GM19328 (cell line): ENCODE data around the gene RRBP1.

Experiments
- ATAC-seq: cut with Tn5 transposase; IDR thresholded peaks from one replicate; pipeline ENCODE4 v1.9.1; 2021; ENCODE audit warnings: mild to moderate bottlenecking, moderate library complexity; ENCODE audit not compliant: unreplicated experiment

RRBP1 gene

DNA sequence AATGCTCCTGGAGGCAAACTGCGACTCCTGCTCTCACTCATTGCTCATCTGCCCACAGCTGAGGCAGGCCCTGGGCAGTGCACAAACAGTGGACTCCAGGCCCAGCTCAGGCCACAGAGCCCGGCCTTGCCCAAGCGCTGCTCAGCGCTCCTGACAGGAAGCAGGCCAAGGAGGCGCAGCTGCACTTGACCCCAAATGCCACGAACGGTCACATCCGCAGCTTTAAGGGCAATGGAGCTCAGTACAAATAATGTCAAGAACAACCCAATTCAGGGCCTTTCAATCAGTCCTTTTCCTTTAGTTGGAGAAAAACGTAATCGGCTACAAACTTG, 33.8 kb downstream of the RRBP1 start:
- no peak for ATAC-seq

DNA sequence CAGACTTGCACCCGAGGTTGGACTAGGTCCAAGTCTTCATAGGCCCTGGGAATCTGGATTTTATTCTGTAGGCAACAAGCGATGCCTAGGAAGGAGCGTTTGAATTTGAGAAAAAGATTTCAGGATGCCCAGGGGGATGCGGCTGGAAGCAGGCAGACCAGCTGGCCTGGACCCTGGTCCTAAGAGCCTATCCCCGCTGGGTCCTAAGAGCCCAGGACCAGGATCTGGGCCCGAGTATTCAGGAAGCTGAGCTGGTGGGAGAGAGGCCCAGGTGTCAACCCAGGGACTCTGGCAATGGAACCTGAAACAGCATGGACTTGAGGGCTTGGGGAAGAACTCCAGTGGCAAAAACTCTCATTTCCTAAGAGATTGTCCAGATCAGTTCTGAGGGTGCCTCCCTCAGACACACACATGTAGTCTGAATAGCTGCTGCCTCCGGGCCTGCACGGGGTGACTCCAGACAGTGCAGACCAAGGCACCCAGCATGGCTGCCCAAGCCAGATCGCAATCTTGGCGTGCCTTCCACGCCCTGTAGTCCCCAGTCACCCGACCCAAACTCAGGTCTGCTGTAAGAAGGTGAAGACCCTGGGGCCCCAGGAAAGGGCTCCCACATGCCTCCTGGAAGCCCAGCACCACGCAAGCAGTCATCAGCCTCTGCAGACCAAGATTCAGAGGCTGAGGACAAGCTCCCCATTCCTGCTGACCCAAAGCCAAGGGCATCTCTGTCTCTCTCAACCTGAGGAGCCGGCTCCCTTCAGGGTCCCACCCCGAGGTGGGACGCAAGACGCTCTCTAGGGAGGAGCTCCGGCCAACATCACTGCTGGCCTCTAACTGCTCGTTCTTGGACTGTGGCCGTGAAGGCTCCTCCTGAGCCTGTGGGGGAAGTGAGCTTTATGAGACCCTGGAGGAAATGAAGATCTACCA, 34.4 kb downstream of the RRBP1 start:
- no peak for ATAC-seq

- ATAC-seq = no peak
Measured at GRCh38 chr20:17646961-17647301, 35.1 kb downstream of the RRBP1 start.

- ATAC-seq = no peak
Measured at GRCh38 chr20:17646209-17646960, 35.7 kb downstream of the RRBP1 start.

DNA sequence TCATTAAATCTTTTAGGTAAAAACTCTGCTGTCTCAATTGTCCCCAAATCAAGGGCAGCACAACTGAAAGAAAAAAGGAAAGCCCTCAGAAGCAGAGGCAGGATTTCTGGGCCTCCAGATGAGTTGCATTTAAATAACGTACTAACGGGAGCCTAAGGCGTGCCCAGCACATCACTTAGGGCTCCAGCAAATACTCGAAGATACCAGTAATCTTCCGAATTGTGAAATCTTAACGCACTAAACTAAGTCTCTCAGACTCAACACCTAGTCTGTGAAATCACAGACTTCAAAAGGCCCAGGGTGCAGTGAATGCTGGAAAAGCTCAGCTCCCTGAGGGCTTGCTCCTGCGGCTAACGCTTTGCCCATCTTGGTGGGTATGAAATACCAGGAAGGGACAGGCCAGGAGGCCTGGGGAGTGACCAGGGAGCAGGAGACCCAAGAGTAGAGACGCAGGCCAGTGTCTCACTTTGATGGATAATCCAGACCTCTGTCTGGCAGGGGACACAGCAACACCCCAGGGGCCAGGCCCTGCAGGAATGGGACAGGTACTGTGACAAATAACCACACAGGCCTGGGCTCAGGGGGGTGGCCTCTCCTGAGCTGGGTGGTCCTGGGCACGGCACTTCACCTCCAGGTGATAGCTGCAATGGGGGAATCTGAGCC, 36.4 kb downstream of the RRBP1 start:
- ATAC-seq = no peak

DNA sequence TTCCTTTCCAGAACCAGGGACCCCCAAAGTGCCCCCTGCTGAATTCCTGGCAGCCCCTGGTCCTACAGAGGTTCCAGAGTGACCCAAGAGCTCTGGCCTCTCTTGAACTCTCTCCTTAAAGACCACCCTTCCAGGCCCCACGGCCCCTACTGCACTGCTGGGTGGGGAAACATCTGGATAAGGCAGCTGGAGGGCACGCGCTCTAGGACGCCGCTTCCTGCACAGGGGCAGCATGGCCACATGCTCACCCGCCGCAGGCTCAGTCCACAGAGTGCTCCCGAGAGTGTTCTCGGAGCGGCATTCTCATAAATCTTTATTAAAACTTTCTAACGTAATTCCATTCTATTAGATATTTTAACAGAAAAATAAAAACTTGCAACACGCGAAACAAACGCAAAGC, 37.0 kb downstream of the RRBP1 start:
- no peak for ATAC-seq

- no peak for ATAC-seq
Measured at GRCh38 chr20:17644451-17644850, 37.6 kb downstream of the RRBP1 start.

GRCh38 chr20:17643531-17644188, 38.4 kb downstream of the RRBP1 start:
- ATAC-seq = no peak

DNA sequence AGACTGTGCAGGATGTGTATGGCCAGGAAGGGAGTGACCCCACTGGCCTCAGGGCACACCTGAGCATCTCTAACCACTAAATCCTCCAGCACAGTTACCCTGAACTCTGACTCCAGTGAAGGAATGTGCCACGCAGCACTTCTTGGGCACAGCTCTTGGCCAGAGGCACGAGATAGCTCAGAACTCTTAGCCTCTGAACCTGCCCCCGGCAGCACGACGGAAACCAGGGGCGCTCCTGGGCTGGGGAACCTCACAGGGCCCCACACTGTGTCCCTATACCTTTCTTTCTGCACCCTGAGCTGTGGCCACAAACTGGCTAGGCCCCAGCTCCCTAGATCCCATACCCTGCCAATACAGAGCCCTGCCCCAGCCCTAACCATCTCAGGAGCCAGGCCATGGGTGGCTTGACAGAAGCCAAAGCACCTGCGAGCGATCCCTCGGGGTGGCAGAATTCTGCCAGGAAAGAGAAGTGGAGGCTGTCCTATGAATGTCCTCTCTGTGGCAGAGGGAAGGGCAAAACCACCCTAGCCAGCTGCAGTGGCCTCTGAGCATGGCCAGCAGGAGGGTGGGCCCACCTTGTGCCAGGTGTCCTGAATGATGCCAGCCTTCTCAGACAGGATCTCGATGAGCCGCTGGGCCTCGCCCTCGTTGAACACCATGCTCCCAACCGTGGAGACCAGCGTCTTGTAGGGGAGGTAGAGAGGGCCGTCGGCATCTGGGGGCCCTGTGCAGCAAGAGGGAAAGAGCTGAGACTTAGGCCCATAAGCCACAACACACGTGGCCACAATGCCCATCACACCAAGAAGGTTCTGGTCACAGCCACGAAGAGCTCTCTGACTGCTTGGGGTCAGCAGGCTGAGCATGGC, 39.4 kb downstream of the RRBP1 start:
- ATAC-seq = no peak

DNA sequence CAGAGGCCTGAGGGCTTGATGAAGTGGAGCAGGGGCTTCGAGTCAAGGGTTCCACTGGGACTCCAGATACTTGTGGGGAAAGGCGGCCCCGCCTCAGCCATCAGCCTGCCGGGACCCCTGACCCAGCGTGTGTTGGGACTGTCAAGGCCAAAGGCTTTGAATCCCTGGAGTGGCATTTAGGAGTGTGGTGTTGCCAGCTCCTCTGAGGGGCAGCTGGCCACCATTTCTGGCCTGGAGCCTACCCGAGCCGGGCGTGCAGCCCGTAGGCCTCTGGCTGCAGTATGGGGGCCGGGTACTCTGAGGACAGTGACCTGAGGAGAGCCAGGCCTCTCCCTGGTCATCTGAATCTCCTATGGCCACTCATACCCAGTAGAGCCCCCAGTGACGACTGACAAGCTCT, 40.0 kb downstream of the RRBP1 start:
- ATAC-seq = no peak

DNA sequence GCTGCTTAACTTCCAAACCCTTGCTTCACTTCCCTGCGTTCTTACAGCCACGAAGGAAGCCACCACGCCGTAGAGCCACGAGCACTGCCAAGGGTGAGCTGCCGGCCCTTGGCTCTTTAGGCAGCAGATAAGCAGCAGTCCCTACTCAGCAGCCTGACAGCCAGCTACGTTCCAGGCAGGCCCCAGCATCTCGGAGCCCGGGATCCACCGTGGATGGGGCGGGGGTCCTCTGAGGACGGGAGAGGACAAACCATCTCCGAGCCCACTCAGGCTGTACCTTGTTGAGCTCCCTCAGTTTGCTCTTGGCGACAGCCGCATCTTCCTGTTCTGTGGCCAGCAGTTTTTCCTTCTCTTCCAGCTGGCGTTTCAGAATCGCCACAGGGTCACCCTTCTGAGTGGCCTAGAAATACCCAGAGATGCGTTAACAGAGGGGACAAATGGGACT, 40.5 kb downstream of the RRBP1 start:
- no peak for ATAC-seq

GRCh38 chr20:17640875-17641378, 41.1 kb downstream of the RRBP1 start:
- ATAC-seq = no peak

GRCh38 chr20:17640146-17640874, 41.7 kb downstream of the RRBP1 start:
- ATAC-seq = no peak

DNA sequence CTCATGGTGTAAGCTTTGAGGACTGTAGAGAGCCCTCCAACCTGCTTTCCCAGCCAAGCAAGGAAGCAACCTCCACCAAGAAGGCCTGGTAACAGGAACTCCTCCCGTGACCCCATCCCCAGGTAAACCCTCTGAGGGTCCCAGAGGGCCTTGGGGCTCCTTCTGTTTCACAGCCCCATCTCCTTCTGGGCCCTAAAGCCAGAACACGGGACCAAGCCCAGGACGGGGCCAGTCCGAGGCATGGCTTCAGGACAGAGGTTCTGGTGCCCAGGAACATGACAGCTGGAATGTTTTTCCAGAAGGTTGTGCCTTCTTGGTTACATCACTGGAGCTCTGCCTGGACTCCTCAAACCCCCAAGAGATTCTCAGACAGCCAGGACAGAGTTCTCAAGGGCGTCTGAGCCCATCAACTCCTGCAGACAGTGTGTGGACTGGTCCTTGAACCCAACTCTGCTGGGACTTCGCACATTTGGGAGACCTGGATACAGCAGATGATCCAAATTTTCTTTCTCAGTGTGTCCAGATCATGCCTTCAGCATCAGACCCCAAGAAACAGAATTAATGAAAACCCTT, 43.1 kb downstream of the RRBP1 start:
- no peak for ATAC-seq

DNA sequence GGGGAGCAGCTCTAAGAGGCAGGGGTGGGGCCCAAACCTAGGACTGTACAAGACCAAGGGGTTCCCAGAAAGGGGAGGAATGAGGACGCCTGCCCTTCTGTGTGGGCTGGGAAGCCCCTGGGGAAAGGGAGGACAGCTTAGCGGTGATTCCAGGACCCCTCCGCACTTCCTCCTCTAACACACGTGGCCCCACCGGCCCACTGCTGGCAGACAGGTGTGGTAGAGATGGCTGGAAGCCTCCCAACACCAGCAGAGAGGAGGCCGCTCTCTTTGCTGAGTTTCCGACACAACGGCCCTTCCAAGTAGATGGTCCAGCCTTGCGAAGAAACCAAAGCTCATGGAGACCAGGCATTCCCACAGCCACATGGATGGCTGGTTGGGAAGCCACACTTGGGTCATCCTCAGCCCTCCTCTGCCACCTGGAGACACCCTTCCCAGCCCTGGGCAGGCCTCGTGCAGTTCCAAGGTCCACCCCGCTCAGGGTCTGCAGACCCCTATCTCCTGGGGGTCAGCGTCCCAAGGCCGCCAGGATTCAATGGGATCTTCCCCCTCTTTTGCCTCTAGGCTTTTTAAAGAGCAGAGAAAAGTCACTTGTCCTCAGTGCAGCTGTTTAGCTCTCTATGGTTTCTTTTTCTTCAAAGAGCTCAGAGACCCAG, 43.9 kb downstream of the RRBP1 start:
- no peak for ATAC-seq

DNA sequence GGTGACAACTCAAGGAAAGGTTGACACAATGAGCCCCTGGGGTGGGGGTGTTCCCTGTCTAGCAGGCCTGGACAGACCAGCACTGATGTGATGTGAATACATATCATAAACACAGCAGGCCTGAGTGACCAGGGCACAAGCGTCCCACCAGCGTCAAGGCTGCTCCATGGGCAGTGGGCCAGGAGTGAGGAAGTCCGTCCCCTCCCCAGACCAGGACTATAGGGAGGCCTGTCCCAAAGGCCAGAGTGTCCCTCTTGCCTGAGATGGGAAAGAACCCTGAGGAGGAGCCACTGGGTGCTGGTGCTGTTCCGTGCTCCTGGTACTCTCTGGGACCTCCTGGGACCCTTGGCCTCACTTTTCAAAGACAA, 44.6 kb downstream of the RRBP1 start:
- ATAC-seq = no peak

GRCh38 chr20:17636523-17637412, 45.3 kb downstream of the RRBP1 start:
- ATAC-seq = no peak
